Measurements from ENCODE around the gene RBM6.

- TF ChIP-seq YY1 (tag by site-specific recombination; IDR thresholded peaks at IDR 0.05): no peak
- no peak for TF ChIP-seq CTCF (tag by site-specific recombination; IDR thresholded peaks at IDR 0.05)
- no peak for TF ChIP-seq ZFP41 (tag by site-specific recombination; IDR thresholded peaks at IDR 0.05; ENCODE audit: borderline replicate concordance)
- no peak for TF ChIP-seq ATF2 (tag by site-specific recombination; IDR thresholded peaks at IDR 0.05; ENCODE audit: low read depth)
- TF ChIP-seq GLIS1 (tag by site-specific recombination; IDR thresholded peaks at IDR 0.05): no peak
- TF ChIP-seq PRDM6 (tag by site-specific recombination; IDR thresholded peaks at IDR 0.05): no peak
These were observed 180.6 kb downstream of the RBM6 start for GRCh38 chr3:50120364-50121071.

Measured in HEK293 (cell line).